ENCODE results near the gene KIF19. TPM values are rescaled to one million over a fixed set of nuclear protein-coding genes. Genes with fewer than 3 reads are reported as not detected.

KIF19 gene
- polyA plus RNA-seq, 3 donors = not detected

DNA sequence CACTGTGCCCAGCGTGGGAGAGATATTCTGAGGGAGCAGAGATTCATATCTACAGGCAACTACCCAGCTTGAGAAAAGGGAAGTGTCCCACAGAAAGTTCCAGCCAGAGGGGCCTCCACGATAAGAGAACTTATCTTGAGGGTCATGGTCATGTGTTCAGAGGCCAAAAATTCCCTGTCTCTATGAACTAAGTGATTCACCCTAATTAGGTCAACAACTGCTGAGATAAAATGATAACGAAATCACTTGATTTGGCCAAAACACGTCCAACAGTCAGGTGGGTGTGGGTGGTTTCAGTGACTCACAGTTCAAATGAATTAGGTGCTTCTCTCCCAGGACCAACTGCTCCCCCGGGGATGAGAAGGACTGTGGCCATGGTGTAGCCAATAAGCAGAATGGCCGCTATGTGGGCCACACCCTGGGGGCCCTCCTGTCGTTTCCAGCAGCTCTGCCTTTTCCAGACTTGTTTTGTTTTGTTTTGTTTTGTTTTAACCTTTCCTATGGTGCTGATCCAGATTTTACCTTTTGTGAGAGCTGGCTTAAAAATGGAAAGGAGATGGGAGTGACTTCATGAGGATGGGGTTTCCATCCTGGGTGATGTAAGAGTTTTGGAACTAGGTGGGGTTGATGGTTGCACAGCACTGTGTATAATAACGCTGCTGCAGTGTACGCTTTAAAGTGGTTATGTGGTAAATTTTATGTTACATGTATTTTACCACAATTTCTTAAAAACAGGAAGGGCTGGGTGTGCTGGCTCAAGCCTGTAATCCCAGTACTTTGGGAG lies 43.2 kb upstream of the KIF19 start:
- peak overlapping the region; percentile 70 to 86 (median 80) for H3K27ac Mint-ChIP-seq
- Histone ChIP-seq H3K4me3 (replicated peaks in 1 of 3; ENCODE audit: low read depth in 2 of 3, low read length in 3 of 3) (no peak overlapping the region), H3K27ac (ENCODE audit: low read depth in 1 of 2, low read length in 2 of 2) (no peak overlapping the region), H3K27me3 (ENCODE audit: control insufficient read depth in 2 of 2, insufficient read depth in 2 of 2, low read length in 2 of 2) (peaks cover 0 to 11% of the 10 kb centered on the region in 2 donors), H3K9me3 (replicated peaks in 1 of 2; ENCODE audit: control insufficient read depth in 1 of 2, insufficient read depth in 1 of 2, low read length in 2 of 2) (no peaks in the 10 kb centered on the region), H3K4me2 (replicated peaks; ENCODE audit: extremely low read depth, low read length, poor library complexity, severe bottlenecking) (peak overlapping the region; percentile 22), H3K36me3 (replicated peaks in 1 of 2; ENCODE audit: control insufficient read depth in 1 of 2, insufficient read depth in 2 of 2, low read length in 2 of 2) (no peaks in the 10 kb centered on the region), H2AFZ (ENCODE audit: insufficient read depth, low read depth, low read length, poor library complexity, severe bottlenecking) (no peak overlapping the region), H4K20me1 (ENCODE audit: insufficient read depth, low read length) (no peaks in the 10 kb centered on the region), H3K79me2 (ENCODE audit: insufficient read depth, low read length) (no peaks in the 10 kb centered on the region), H3K4me1 (ENCODE audit: control insufficient read depth in 1 of 2, insufficient read depth in 2 of 2, low read length in 2 of 2) (peaks cover 25 to 26% of the 10 kb centered on the region in 2 donors), H3K9ac (ENCODE audit: insufficient read depth, low read length, poor library complexity, severe bottlenecking) (no peak overlapping the region)
- no peaks in the 10 kb centered on the region for H3K9me3 Mint-ChIP-seq
- H3K4me3 Mint-ChIP-seq = peak overlapping the region in 1 of 2 donors; percentile 24
- TF ChIP-seq, protein P1, sequence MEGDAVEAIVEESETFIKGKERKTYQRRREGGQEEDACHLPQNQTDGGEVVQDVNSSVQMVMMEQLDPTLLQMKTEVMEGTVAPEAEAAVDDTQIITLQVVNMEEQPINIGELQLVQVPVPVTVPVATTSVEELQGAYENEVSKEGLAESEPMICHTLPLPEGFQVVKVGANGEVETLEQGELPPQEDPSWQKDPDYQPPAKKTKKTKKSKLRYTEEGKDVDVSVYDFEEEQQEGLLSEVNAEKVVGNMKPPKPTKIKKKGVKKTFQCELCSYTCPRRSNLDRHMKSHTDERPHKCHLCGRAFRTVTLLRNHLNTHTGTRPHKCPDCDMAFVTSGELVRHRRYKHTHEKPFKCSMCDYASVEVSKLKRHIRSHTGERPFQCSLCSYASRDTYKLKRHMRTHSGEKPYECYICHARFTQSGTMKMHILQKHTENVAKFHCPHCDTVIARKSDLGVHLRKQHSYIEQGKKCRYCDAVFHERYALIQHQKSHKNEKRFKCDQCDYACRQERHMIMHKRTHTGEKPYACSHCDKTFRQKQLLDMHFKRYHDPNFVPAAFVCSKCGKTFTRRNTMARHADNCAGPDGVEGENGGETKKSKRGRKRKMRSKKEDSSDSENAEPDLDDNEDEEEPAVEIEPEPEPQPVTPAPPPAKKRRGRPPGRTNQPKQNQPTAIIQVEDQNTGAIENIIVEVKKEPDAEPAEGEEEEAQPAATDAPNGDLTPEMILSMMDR (IDR thresholded peaks at IDR 0.05) = no peak
- DNase-seq = peak in 2 of 3 donors; percentile 54 to 79
- 20% methylated on average over 5 of the region's 9 CpGs for WGBS (ENCODE audit: insufficient coverage)
- intact Hi-C loops (cut with micrococcal nuclease) = loop anchor here (5.0 kb wide), 1 partner anchor 70 kb away; the partner anchor contains the start of gene TTYH2 (in 2 of the 2)
- H3K4me1 Mint-ChIP-seq = peaks cover 28% of the 10 kb centered on the region
- peaks cover 18 to 24% (median 21%) of the 10 kb centered on the region in 3 donors for H3K27me3 Mint-ChIP-seq (ENCODE audit: low read depth in 3 of 3)
- H3K36me3 Mint-ChIP-seq = no peaks in the 10 kb centered on the region

DNA sequence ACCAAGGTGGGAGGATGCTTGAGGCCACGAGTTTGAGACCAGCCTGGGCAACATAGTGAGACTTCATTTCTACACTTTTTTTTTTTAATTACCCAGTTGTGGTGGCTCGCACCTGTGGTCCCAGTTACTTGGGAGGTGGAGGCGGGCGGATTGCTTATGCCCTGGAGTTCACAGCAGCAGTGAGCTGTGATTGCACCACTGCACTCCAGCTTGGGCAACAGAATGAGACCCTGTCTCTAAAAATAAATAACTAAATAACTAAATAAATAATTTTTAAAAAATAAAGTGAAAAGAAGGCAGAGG lies 42.7 kb upstream of the KIF19 start:
- no peak overlapping the region for H3K27ac ChIP-seq (ENCODE audit: low read depth in 1 of 2, low read length in 2 of 2)
- no peak overlapping the region for H3K4me3 Mint-ChIP-seq

More for the DNA sequence above, 42.7 kb upstream of the KIF19 start:
- H3K27me3 ChIP-seq (ENCODE audit: control insufficient read depth in 2 of 2, insufficient read depth in 2 of 2, low read length in 2 of 2) = peaks cover 0 to 11% of the 10 kb centered on the region in 2 donors
- no peaks in the 10 kb centered on the region for H3K36me3 ChIP-seq (replicated peaks in 1 of 2; ENCODE audit: control insufficient read depth in 1 of 2, insufficient read depth in 2 of 2, low read length in 2 of 2)
- H3K27me3 Mint-ChIP-seq (ENCODE audit: low read depth in 3 of 3) = peaks cover 18 to 25% (median 21%) of the 10 kb centered on the region in 3 donors
- no peak for DNase-seq
- intact Hi-C loops (cut with micrococcal nuclease) = loop anchor here (5.0 kb wide), 1 partner anchor 71 kb away; the partner anchor contains the start of gene TTYH2 (in 2 of the 2)
- H3K4me1 ChIP-seq (ENCODE audit: control insufficient read depth in 1 of 2, insufficient read depth in 2 of 2, low read length in 2 of 2) = peaks cover 25 to 26% of the 10 kb centered on the region in 2 donors
- no peak overlapping the region for H3K9ac ChIP-seq (ENCODE audit: insufficient read depth, low read length, poor library complexity, severe bottlenecking)
- H3K36me3 Mint-ChIP-seq = no peaks in the 10 kb centered on the region
- no peaks in the 10 kb centered on the region for H3K9me3 Mint-ChIP-seq
- peak overlapping the region in 3 of 7 donors; percentile 35 to 85 (median 80) for H3K27ac Mint-ChIP-seq
- peaks cover 28% of the 10 kb centered on the region for H3K4me1 Mint-ChIP-seq
- no peak overlapping the region for H2AFZ ChIP-seq (ENCODE audit: insufficient read depth, low read depth, low read length, poor library complexity, severe bottlenecking)
- H3K4me2 ChIP-seq (replicated peaks; ENCODE audit: extremely low read depth, low read length, poor library complexity, severe bottlenecking) = peak overlapping the region; percentile 22
- 71% methylated on average over 4 of the region's 4 CpGs for whole genome bisulfite sequencing (ENCODE audit: insufficient coverage)
- TF ChIP-seq, protein P1 (IDR thresholded peaks at IDR 0.05) = no peak
- H4K20me1 ChIP-seq (ENCODE audit: insufficient read depth, low read length) = no peaks in the 10 kb centered on the region
- no peak overlapping the region for H3K4me3 ChIP-seq (replicated peaks in 1 of 3; ENCODE audit: low read depth in 2 of 3, low read length in 3 of 3)
- no peaks in the 10 kb centered on the region for H3K9me3 ChIP-seq (replicated peaks in 1 of 2; ENCODE audit: control insufficient read depth in 1 of 2, insufficient read depth in 1 of 2, low read length in 2 of 2)
- no peaks in the 10 kb centered on the region for H3K79me2 ChIP-seq (ENCODE audit: insufficient read depth, low read length)

Data from CD14-positive monocyte (primary cell).